Right kidney (tissue), 1 donor: ENCODE data around the gene CFAP210.

Experiments used
- DNase-seq: peaks from one replicate; pipeline ENCODE4 v3.0.0-alpha.2; 2016

CFAP210 gene

GRCh38 chr2:169673106-169673505 lies 21.1 kb downstream of the CFAP210 start:
- DNase-seq: no peak

GRCh38 chr2:169672406-169672805 lies 21.8 kb downstream of the CFAP210 start:
- DNase-seq: no peak

- DNase-seq: no peak
Measured at GRCh38 chr2:169670937-169671336, 23.3 kb downstream of the CFAP210 start.

GRCh38 chr2:169670215-169670651 lies 24.0 kb downstream of the CFAP210 start:
- DNase-seq: no peak

GRCh38 chr2:169667583-169667982 lies 26.6 kb downstream of the CFAP210 start:
- DNase-seq: no peak

GRCh38 chr2:169664978-169665930 lies 29.0 kb downstream of the CFAP210 start:
- no peak for DNase-seq

- no peak for DNase-seq
Measured at GRCh38 chr2:169664600-169664977, 29.6 kb downstream of the CFAP210 start.

GRCh38 chr2:169663247-169663646 lies 31.0 kb downstream of the CFAP210 start:
- no peak for DNase-seq

GRCh38 chr2:169662744-169663143 lies 31.5 kb downstream of the CFAP210 start:
- DNase-seq: no peak

- no peak for DNase-seq
Measured at GRCh38 chr2:169661265-169661664, 32.9 kb downstream of the CFAP210 start.

- DNase-seq: no peak
Measured at GRCh38 chr2:169659320-169659719, 34.9 kb downstream of the CFAP210 start.

GRCh38 chr2:169658877-169659276 lies 35.3 kb downstream of the CFAP210 start:
- DNase-seq: no peak

- no peak for DNase-seq
Measured at GRCh38 chr2:169656164-169656563, 38.0 kb downstream of the CFAP210 start.

GRCh38 chr2:169653636-169654035 lies 40.6 kb downstream of the CFAP210 start:
- DNase-seq: no peak

GRCh38 chr2:169649278-169649677 lies 44.9 kb downstream of the CFAP210 start:
- no peak for DNase-seq

- DNase-seq: no peak
Measured at GRCh38 chr2:169647496-169647895, 46.7 kb downstream of the CFAP210 start.

GRCh38 chr2:169644173-169644572 lies 50.0 kb downstream of the CFAP210 start:
- DNase-seq: no peak

- no peak for DNase-seq
Measured at GRCh38 chr2:169641464-169641863, 52.7 kb downstream of the CFAP210 start.

GRCh38 chr2:169640104-169640503 lies 54.1 kb downstream of the CFAP210 start:
- DNase-seq: no peak

GRCh38 chr2:169637620-169638019 lies 56.6 kb downstream of the CFAP210 start:
- DNase-seq: no peak

- no peak for DNase-seq
Measured at GRCh38 chr2:169636440-169637097, 57.6 kb downstream of the CFAP210 start.

GRCh38 chr2:169625781-169626180 lies 68.4 kb downstream of the CFAP210 start:
- no peak for DNase-seq

- no peak for DNase-seq
Measured at GRCh38 chr2:169623235-169623634, 71.0 kb downstream of the CFAP210 start.

GRCh38 chr2:169620509-169620908 lies 73.7 kb downstream of the CFAP210 start:
- no peak for DNase-seq
